ENCODE data around the gene RMP24.

The RMP24 gene

DNA sequence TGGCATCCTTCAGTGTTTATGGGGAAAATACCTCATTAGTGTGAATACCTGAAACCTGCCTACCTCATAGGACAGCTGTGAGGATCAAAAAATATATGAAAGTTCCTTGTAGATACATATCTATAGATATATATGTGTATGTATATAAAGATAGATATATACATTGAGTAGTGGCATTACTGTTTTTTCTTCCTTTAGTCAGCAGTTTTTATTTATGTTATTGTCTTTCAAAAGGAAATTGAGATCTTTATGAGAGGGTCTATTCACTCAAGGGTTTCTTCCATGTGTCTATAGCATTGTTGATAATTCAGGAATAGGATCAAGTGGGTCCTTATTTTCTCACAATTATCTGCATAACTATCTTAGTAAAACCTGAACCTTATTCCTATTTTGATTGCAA is 6.6 kb downstream of the RMP24 start:
- peaks cover 40% of the 10 kb centered on the region for H3K36me3 Mint-ChIP-seq
- ATAC-seq (ENCODE audit: low read depth): no peak

DNA sequence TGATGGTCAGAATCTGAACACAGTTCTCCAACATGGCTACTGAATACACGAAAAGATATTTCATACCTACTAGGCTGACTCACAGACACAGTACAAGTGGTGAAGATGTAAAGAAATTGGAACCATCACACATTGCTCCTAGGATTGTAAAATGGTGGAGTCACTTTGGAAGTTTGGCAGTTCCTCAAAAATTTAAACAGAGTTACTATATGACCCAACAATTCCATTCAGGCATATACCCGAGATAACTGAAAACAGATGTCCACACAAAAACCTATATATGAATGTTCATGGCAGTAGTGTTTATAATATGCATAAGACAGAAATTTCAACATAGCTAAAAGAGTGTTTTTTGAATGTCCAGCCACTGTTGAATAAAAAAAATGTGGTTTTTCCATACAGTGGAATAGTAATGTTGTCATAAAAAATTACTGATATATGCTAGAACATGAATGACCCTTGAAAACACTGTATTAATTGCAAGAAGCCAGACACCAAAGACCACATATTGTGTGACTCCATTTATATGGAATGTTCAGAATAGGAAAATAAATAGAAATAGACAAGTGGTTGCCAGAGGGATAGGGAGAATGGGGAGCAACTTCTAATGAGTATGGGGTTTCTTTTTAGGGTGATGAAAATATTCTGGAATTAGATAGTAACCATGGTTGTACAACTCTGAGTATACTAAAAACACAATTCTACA is 10.1 kb downstream of the RMP24 start:
- peaks cover 2% of the 10 kb centered on the region for H3K4me1 Mint-ChIP-seq
- ATAC-seq (ENCODE audit: low read depth) (no peak), DNase-seq (ENCODE audit: low spot score in 2 of 2) (no peak)
- H3K27me3 Mint-ChIP-seq: no peaks in the 10 kb centered on the region
- H3K27ac Mint-ChIP-seq: no peak overlapping the region
- H3K9me3 Mint-ChIP-seq: no peaks in the 10 kb centered on the region
- H3K36me3 Mint-ChIP-seq: peaks cover 36% of the 10 kb centered on the region
- no peak overlapping the region for H3K4me3 Mint-ChIP-seq

More for the DNA sequence above, 6.6 kb downstream of the RMP24 start:
- peaks cover 6% of the 10 kb centered on the region for H3K4me1 Mint-ChIP-seq
- H3K9me3 Mint-ChIP-seq: no peaks in the 10 kb centered on the region
- H3K27ac Mint-ChIP-seq: no peak overlapping the region
- H3K4me3 Mint-ChIP-seq: no peak overlapping the region
- DNase-seq (ENCODE audit: low spot score in 2 of 2): no peak
- H3K27me3 Mint-ChIP-seq: no peaks in the 10 kb centered on the region

DNA sequence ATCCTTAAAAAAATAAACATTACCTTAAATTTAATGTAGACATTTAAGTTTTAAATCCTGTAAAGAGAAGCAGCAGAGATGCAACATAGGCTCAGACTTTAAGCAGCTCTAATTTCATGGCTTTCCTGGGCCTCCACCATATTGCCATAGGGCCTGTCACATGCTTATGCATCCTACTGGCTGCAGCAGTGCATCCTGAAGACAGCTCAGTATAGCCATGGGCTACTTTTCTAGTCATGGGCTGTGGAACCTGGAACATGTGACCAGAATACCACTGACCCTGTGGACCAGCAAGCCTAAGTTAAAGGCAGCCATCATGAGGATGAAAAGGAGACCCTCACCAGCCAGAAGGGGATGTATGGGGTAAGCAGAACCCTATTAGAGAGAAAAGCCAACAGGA is 10.7 kb downstream of the RMP24 start:
- no peaks in the 10 kb centered on the region for H3K4me1 Mint-ChIP-seq

DNA sequence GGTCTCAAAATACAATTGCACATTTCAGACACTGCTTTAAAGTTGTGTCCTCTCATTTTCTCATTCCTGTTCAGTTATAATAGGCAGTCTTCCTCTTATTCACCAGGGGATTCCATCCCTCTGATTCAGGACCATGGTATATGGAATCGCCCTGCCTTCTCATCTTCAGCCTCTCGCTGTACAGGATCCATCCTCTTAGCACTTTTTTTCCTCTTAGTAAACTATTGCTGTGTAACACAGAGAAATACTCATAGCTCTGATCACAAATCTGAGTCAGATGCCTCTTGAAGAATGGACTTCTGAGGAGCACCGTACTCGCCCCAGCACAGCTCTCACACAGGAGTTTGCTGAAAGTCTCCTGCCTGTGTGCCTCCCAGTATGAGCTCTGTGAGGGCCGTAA is 11.3 kb downstream of the RMP24 start:
- Mint-ChIP-seq H3K27me3 (no peaks in the 10 kb centered on the region), H3K9me3 (no peaks in the 10 kb centered on the region), H3K4me3 (no peak overlapping the region), H3K36me3 (peaks cover 27% of the 10 kb centered on the region), H3K4me1 (no peaks in the 10 kb centered on the region), H3K27ac (no peak overlapping the region)
- no peak for ATAC-seq (ENCODE audit: low read depth)
- DNase-seq (ENCODE audit: low spot score in 2 of 2): no peak

More for the DNA sequence above, 10.7 kb downstream of the RMP24 start:
- H3K27ac Mint-ChIP-seq: no peak overlapping the region
- H3K9me3 Mint-ChIP-seq: no peaks in the 10 kb centered on the region
- DNase-seq (ENCODE audit: low spot score in 2 of 2): no peak
- H3K36me3 Mint-ChIP-seq: peaks cover 31% of the 10 kb centered on the region
- H3K27me3 Mint-ChIP-seq: no peaks in the 10 kb centered on the region
- H3K4me3 Mint-ChIP-seq: no peak overlapping the region
- no peak for ATAC-seq (ENCODE audit: low read depth)

DNA sequence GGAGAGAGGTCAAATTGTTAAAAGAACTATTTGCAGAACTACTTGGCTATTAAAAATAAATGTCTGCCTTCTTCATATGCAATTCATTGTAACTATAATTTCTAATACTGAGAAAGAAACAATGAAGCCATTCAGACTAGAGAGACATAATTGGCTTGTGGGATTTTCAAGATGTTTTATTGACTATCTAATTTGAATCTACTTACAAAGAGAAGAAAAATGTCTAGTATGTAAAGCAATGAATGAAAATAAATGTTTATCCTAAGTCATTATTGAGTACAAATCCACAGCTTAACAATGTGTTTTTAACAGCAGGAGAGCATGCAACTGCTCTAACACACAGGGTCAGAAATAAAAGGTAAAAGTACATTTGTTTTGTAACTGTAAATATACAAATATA is 19.2 kb downstream of the RMP24 start:
- DNase-seq (ENCODE audit: low spot score in 2 of 2) (no peak), ATAC-seq (ENCODE audit: low read depth) (no peak)
- Mint-ChIP-seq H3K4me3 (no peak overlapping the region), H3K9me3 (no peaks in the 10 kb centered on the region), H3K27me3 (no peaks in the 10 kb centered on the region), H3K27ac (no peak overlapping the region), H3K4me1 (no peaks in the 10 kb centered on the region), H3K36me3 (peaks cover 12% of the 10 kb centered on the region)

DNA sequence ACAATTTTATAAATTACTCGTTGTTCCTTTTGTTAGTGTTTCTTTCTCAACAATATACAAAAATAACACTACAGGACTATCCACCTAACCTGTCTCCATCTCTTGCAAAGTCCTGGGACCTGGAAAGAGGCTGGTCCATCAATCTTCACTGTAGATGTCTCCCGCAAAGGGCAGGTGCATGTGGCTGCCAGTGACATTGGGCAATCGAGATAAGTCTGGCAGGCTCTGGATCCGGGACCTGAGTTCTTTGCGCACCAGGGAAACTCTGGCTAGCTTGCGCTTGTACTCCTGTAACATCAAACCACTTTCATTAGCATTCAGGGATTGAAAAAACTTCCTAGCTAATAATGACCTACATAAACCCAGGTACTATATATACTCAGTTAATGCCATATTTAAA is 20.5 kb downstream of the RMP24 start:
- ATAC-seq (ENCODE audit: low read depth) (no peak), DNase-seq (ENCODE audit: low spot score in 2 of 2) (no peak)
- Mint-ChIP-seq H3K4me1 (no peaks in the 10 kb centered on the region), H3K4me3 (no peak overlapping the region), H3K27me3 (no peaks in the 10 kb centered on the region), H3K27ac (no peak overlapping the region), H3K9me3 (no peaks in the 10 kb centered on the region), H3K36me3 (peaks cover 7% of the 10 kb centered on the region)

DNA sequence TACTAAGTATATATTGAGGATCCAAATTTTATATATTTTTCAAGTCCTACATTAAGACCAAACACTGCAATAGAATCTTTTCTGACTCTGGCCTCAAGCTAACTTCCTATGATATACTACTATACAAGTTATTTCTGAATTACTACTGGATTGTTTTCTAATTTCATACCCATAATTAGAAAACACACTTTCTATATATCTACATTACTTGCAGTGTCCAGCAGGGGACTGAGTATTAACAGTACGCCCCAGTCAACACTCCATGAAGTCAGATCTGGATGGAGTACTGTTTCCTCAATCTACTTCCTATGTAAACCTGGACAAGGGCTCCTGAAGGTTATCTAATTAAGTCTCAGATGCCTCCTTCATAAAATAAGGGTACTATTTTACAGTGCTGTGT is 26.5 kb downstream of the RMP24 start:
- ATAC-seq (ENCODE audit: low read depth) (peak; percentile 49), DNase-seq (ENCODE audit: low spot score in 2 of 2) (no peak)
- Mint-ChIP-seq H3K36me3 (no peaks in the 10 kb centered on the region), H3K4me3 (no peak overlapping the region), H3K9me3 (no peaks in the 10 kb centered on the region), H3K4me1 (peaks cover 25% of the 10 kb centered on the region), H3K27ac (no peak overlapping the region), H3K27me3 (no peaks in the 10 kb centered on the region)

DNA sequence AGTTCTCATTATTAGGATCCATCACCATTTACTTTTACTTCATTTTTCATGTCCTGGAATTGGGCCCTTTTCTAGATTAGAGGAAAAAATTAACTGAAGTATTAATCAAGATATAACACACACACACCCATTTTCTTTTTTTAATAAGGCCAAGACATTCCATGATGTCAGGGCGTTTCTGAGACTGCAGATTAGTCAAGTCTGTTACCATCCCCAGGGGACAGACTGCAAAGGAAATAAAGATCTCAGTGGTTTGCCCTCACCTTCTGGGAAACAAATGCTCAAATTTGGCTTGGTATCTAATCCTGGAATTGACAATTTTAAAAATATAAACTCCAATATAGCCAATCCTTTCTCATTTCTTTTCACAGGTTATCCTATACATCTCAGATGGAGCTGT is 27.4 kb downstream of the RMP24 start:
- ATAC-seq (ENCODE audit: low read depth) (no peak), DNase-seq (ENCODE audit: low spot score in 2 of 2) (no peak)
- H3K27ac Mint-ChIP-seq: no peak overlapping the region
- H3K36me3 Mint-ChIP-seq: no peaks in the 10 kb centered on the region
- peaks cover 25% of the 10 kb centered on the region for H3K4me1 Mint-ChIP-seq
- H3K4me3 Mint-ChIP-seq: no peak overlapping the region
- no peaks in the 10 kb centered on the region for H3K27me3 Mint-ChIP-seq
- no peaks in the 10 kb centered on the region for H3K9me3 Mint-ChIP-seq

DNA sequence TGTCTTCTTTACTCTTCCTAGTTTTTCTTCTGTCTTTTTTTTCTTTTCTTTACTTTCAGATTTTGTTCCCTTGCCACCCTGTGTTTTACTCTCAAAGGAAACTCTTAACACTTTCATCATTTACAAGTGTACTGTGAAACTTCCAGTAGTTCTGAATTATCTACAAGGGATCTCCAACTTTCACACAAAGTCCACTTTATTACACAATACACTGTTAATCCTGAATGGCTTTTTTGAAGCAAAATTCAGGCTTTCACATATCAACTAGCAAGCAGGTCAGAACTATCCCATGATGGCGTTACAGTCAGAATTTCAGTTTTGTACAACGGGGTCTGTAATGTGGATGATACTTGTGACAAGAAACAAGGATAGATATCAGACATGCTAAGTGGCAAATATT is 34.5 kb downstream of the RMP24 start:
- ATAC-seq (ENCODE audit: low read depth): no peak
- no peaks in the 10 kb centered on the region for H3K27me3 Mint-ChIP-seq
- DNase-seq (ENCODE audit: low spot score in 2 of 2): no peak
- no peaks in the 10 kb centered on the region for H3K36me3 Mint-ChIP-seq
- no peaks in the 10 kb centered on the region for H3K9me3 Mint-ChIP-seq
- no peak overlapping the region for H3K4me3 Mint-ChIP-seq
- H3K4me1 Mint-ChIP-seq: peaks cover 4% of the 10 kb centered on the region
- H3K27ac Mint-ChIP-seq: no peak overlapping the region

DNA sequence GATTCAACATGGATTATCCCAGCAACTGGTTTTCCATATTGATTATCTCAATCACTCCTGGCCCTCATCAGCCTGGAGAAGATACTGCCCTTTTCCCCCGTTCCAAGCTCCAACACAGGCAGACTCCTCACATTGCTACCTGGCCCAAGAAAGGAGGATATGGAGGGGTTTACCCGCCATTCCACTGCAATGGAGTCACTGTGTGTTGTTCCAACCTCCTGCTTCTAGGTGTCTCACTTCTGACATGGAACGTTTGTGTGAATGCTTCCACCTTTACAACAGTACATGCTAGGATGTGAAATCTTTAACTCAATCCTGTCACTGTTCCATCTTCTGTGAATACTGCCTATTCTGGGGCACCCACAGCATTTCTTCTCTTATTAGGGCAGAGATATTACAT is 36.7 kb downstream of the RMP24 start:
- H3K27ac Mint-ChIP-seq: no peak overlapping the region
- H3K4me1 Mint-ChIP-seq: peaks cover 4% of the 10 kb centered on the region
- H3K9me3 Mint-ChIP-seq: no peaks in the 10 kb centered on the region
- no peak for ATAC-seq (ENCODE audit: low read depth)
- DNase-seq (ENCODE audit: low spot score in 2 of 2): no peak
- H3K27me3 Mint-ChIP-seq: no peaks in the 10 kb centered on the region
- H3K4me3 Mint-ChIP-seq: no peak overlapping the region
- no peaks in the 10 kb centered on the region for H3K36me3 Mint-ChIP-seq

DNA sequence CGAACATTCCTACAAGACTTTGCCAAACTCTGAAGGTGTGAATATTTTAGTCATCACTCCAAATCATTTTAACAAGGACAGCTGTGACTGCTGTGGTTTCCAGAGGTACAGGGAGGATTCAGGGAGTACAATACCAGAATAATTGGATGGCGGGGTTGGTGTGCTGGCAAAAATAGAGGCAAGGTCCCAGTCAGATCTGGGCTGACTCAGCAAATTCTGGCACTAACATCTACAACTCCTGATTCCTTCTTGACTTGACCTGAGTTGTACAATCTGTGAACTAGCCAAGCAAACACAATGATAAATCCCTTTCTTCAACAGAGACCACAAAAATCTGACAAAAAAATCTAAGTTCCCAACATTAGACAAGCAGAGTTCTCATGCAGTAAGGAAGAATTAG is 40.4 kb downstream of the RMP24 start:
- H3K4me1 Mint-ChIP-seq: peaks cover 20% of the 10 kb centered on the region
- no peak overlapping the region for H3K4me3 Mint-ChIP-seq
- DNase-seq (ENCODE audit: low spot score in 2 of 2): no peak
- no peaks in the 10 kb centered on the region for H3K9me3 Mint-ChIP-seq
- H3K27ac Mint-ChIP-seq: no peak overlapping the region
- no peaks in the 10 kb centered on the region for H3K27me3 Mint-ChIP-seq
- ATAC-seq (ENCODE audit: low read depth): no peak
- no peaks in the 10 kb centered on the region for H3K36me3 Mint-ChIP-seq

DNA sequence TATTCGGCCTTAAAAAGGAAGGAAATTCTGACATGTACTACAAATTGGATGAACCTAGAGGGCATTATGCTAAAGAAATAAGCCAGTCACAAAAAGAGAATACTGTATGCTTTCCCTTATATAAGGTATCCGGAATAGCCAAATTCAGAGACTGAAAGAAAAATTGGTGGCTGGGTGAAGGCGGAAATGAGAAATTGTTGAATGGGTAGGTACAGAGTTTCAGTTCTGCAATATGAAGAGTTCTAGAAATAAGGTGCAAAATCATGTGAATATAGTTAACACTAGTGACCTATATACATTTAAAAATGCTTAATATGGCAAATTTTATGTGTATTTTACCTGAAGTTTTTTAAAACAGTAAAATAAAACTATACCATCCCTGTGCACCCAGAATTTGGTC is 43.1 kb downstream of the RMP24 start:
- peak; percentile 91 for ATAC-seq (ENCODE audit: low read depth)
- no peak overlapping the region for H3K27ac Mint-ChIP-seq

DNA sequence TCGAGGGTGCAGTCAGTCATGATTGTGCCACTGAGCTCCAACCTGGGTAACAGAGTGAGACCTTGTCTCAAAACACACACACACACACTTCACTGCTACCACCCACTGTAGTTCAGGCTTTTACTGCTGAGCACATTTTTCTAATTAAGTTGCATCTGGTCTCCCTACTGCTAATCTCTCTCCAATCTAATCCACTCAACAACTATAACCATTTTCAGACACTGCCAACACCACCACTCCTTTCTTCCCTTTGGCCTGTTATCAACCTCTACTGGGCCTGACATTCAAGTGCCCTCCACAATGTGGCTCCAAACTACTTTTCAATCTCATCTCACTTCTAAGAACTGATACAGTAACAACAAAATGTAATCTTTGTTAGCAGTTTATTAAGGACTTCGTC is 44.8 kb downstream of the RMP24 start:
- DNase-seq (ENCODE audit: low spot score in 2 of 2): no peak
- ATAC-seq (ENCODE audit: low read depth): no peak
- Mint-ChIP-seq H3K4me3 (no peak overlapping the region), H3K27ac (no peak overlapping the region), H3K4me1 (peaks cover 18% of the 10 kb centered on the region), H3K9me3 (no peaks in the 10 kb centered on the region), H3K36me3 (no peaks in the 10 kb centered on the region), H3K27me3 (no peaks in the 10 kb centered on the region)

More for the DNA sequence above, 43.1 kb downstream of the RMP24 start:
- H3K4me3 Mint-ChIP-seq: no peak overlapping the region
- DNase-seq (ENCODE audit: low spot score in 2 of 2): peak in 1 of 2 donors; percentile 47
- peaks cover 18% of the 10 kb centered on the region for H3K4me1 Mint-ChIP-seq
- H3K27me3 Mint-ChIP-seq: no peaks in the 10 kb centered on the region
- H3K9me3 Mint-ChIP-seq: no peaks in the 10 kb centered on the region
- H3K36me3 Mint-ChIP-seq: no peaks in the 10 kb centered on the region

DNA sequence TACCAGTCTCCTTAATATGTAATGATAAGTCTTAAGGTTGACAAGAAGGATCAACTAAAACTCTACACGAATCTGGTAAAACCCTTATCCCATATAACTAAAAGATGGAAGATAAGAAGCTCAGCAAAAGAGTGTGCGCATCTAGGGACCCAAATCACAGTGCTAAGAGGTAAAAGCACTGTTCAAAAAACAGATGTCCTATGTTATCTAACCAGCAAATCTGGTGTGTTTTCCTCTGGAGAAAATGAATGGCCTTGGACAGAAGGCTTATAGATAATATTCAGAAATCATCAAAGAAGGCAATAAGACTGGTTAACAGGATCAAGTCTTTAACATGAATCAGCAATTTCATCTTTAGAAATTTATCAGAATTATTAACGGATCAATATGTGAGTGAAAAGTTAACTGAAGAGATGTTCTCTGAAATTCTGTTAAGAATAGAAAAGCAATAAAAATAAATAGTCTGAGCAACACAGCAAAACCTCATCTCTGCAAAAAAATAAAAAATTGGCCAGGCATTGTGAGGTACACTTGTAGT is 47.8 kb downstream of the RMP24 start:
- Mint-ChIP-seq H3K4me1 (peaks cover 16% of the 10 kb centered on the region), H3K27me3 (no peaks in the 10 kb centered on the region), H3K36me3 (peaks cover 3% of the 10 kb centered on the region), H3K27ac (no peak overlapping the region), H3K9me3 (no peaks in the 10 kb centered on the region), H3K4me3 (no peak overlapping the region)
- DNase-seq (ENCODE audit: low spot score in 2 of 2): no peak
- ATAC-seq (ENCODE audit: low read depth): no peak

DNA sequence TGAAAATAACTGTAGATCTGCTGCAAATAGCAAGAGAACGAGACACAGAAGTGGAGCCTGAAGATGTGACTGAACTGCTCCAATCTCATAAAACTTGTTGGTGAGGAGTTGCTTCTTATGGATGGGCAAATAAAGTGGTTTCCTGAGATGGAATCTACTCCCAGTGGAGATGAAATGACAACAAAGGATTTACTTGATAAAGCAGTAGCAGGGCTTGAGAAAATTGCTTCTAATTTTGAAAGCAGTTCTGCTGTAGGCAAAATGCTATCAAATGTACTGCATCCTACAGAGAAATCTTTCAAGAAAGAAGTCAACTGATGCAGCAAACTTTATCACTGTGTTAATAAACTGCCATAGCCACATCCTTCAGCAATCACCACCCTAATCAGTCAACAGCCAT is 50.9 kb downstream of the RMP24 start:
- H3K27me3 Mint-ChIP-seq: no peaks in the 10 kb centered on the region
- H3K4me1 Mint-ChIP-seq: peaks cover 3% of the 10 kb centered on the region
- ATAC-seq (ENCODE audit: low read depth) (no peak), DNase-seq (ENCODE audit: low spot score in 2 of 2) (no peak)
- H3K36me3 Mint-ChIP-seq: peaks cover 12% of the 10 kb centered on the region
- no peak overlapping the region for H3K27ac Mint-ChIP-seq
- no peak overlapping the region for H3K4me3 Mint-ChIP-seq
- H3K9me3 Mint-ChIP-seq: no peaks in the 10 kb centered on the region

Measured in memory B cell (primary cell).